ENCODE results near the gene HDAC4. TPM values are rescaled to one million over a fixed set of nuclear protein-coding genes. Genes with fewer than 3 reads are reported as not detected.

The HDAC4 gene
- total RNA-seq, 4 donors from 2014 or later = 51.4 to 107 (median 70.8) TPM

- peaks cover 63% of the 10 kb centered on the region for H3K4me1 ChIP-seq
- peak; percentile 78 for DNase-seq (ENCODE audit: low spot score in 2 of 2)
- no peak for TF ChIP-seq CTCF (IDR thresholded peaks at IDR 0.05)
- TF ChIP-seq POLR2A (IDR thresholded peaks at IDR 0.05) = no peak
- TF ChIP-seq POLR2AphosphoS5 (IDR thresholded peaks at IDR 0.05) = no peak
- no peak for TF ChIP-seq EP300 (IDR thresholded peaks at IDR 0.05)
- no peaks in the 10 kb centered on the region for H3K36me3 ChIP-seq
- no peaks in the 10 kb centered on the region for H3K9me3 ChIP-seq
- WGBS = 23% methylated on average over 7 of the region's 11 CpGs
- no peaks in the 10 kb centered on the region for H3K27me3 ChIP-seq
- H3K4me3 ChIP-seq = peak overlapping the region; percentile 10
- peak overlapping the region; percentile 83 for H3K27ac ChIP-seq
These were observed 135.8 kb downstream of the HDAC4 start for GRCh38 chr2:239264838-239265651.

GRCh38 chr2:239264492-239264837 is 136.4 kb downstream of the HDAC4 start:
- 55% methylated on average over 8 of the region's 9 CpGs for WGBS
- no peaks in the 10 kb centered on the region for H3K27me3 ChIP-seq
- no peaks in the 10 kb centered on the region for H3K36me3 ChIP-seq
- peak in 1 of 2 donors; percentile 63 for DNase-seq (ENCODE audit: low spot score in 2 of 2)
- peak overlapping the region; percentile 10 for H3K4me3 ChIP-seq
- peak overlapping the region; percentile 83 for H3K27ac ChIP-seq
- H3K9me3 ChIP-seq = no peaks in the 10 kb centered on the region
- peaks cover 67% of the 10 kb centered on the region for H3K4me1 ChIP-seq
- no peak for TF ChIP-seq EP300 (IDR thresholded peaks at IDR 0.05)
- no peak for TF ChIP-seq CTCF (IDR thresholded peaks at IDR 0.05)
- no peak for TF ChIP-seq POLR2AphosphoS5 (IDR thresholded peaks at IDR 0.05)
- TF ChIP-seq POLR2A (IDR thresholded peaks at IDR 0.05) = no peak

GRCh38 chr2:239263669-239264491 is 136.9 kb downstream of the HDAC4 start:
- Histone ChIP-seq H3K27ac (peak overlapping the region; percentile 83), H3K4me1 (peaks cover 61% of the 10 kb centered on the region), H3K27me3 (no peaks in the 10 kb centered on the region), H3K9me3 (no peaks in the 10 kb centered on the region), H3K36me3 (no peaks in the 10 kb centered on the region), H3K4me3 (no peak overlapping the region)
- peak; percentile 57 to 74 for DNase-seq (ENCODE audit: low spot score in 2 of 2)
- 82% methylated on average over 28 of the region's 28 CpGs for WGBS
- no peak for TF ChIP-seq CTCF (IDR thresholded peaks at IDR 0.05)
- TF ChIP-seq POLR2AphosphoS5 (IDR thresholded peaks at IDR 0.05) = no peak
- TF ChIP-seq POLR2A (IDR thresholded peaks at IDR 0.05) = no peak
- no peak for TF ChIP-seq EP300 (IDR thresholded peaks at IDR 0.05)

- Histone ChIP-seq H3K4me1 (peaks cover 54% of the 10 kb centered on the region), H3K36me3 (no peaks in the 10 kb centered on the region), H3K27me3 (no peaks in the 10 kb centered on the region), H3K4me3 (no peak overlapping the region), H3K9me3 (no peaks in the 10 kb centered on the region), H3K27ac (peak overlapping the region; percentile 25)
- 85% methylated on average over 8 of the region's 14 CpGs for WGBS
- DNase-seq (ENCODE audit: low spot score in 2 of 2) = peak; percentile 57 to 77
- TF ChIP-seq EP300 (IDR thresholded peaks at IDR 0.05) (no peak), POLR2AphosphoS5 (IDR thresholded peaks at IDR 0.05) (no peak), POLR2A (IDR thresholded peaks at IDR 0.05) (no peak), CTCF (IDR thresholded peaks at IDR 0.05) (no peak)
These were observed 137.6 kb downstream of the HDAC4 start for GRCh38 chr2:239263231-239263630.
